ENCODE measurements around the gene CCDC167. TPM values are rescaled to one million over a fixed set of nuclear protein-coding genes. Genes with fewer than 3 reads are reported as not detected.

The CCDC167 gene
- total RNA-seq, 1 experiment from 2014 or later: 32.3 TPM

DNA sequence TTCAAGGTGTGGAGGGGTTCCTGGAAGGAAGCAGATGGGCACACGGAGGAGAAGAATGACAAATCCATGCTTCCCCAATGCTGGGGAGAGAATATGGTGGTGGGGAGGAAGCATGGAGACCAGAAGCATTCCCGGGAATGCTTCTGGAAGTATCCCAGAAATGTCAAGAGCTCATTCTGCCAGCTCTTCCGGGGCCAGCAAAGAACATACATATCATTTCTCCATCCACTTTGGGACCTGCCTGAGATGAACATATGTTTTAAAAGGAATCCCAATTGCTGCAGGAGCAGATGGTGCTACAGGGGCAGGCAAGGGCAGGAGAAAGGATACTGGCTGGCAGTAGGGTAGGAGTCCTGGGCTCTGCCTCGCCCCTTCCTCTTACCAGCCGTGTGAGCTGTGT is 37.9 kb upstream of the CCDC167 start:
- Histone ChIP-seq H3K9me3 (no peaks in the 10 kb centered on the region), H3K4me3 (ENCODE audit: low read depth, low read length) (no peak overlapping the region), H3K36me3 (ENCODE audit: control insufficient read depth, insufficient read depth, low read length) (no peaks in the 10 kb centered on the region), H3K27me3 (replicated peaks; ENCODE audit: control insufficient read depth, insufficient read depth, low read length) (no peaks in the 10 kb centered on the region), H3K4me1 (no peaks in the 10 kb centered on the region)
- TF ChIP-seq, protein P1, sequence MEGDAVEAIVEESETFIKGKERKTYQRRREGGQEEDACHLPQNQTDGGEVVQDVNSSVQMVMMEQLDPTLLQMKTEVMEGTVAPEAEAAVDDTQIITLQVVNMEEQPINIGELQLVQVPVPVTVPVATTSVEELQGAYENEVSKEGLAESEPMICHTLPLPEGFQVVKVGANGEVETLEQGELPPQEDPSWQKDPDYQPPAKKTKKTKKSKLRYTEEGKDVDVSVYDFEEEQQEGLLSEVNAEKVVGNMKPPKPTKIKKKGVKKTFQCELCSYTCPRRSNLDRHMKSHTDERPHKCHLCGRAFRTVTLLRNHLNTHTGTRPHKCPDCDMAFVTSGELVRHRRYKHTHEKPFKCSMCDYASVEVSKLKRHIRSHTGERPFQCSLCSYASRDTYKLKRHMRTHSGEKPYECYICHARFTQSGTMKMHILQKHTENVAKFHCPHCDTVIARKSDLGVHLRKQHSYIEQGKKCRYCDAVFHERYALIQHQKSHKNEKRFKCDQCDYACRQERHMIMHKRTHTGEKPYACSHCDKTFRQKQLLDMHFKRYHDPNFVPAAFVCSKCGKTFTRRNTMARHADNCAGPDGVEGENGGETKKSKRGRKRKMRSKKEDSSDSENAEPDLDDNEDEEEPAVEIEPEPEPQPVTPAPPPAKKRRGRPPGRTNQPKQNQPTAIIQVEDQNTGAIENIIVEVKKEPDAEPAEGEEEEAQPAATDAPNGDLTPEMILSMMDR (IDR thresholded peaks at IDR 0.05; ENCODE audit: insufficient read depth in 1 of 2, low read depth in 1 of 2, low read length in 1 of 2, severe bottlenecking in 1 of 2, unreplicated experiment in 1 of 2): no peak
- intact Hi-C loops (cut with micrococcal nuclease; ENCODE audit: unreplicated experiment): no loop called here
- ChIA-PET CTCF (interaction anchor here (1.1 to 2.2 kb wide), 4 partner anchors 15 to 155 kb away, joined by 3 to 16 read pairs (median 10); no protein-coding TSS in a partner anchor), POLR2A (no interaction called here)
- Mint-ChIP-seq H3K27me3 (ENCODE audit: insufficient read depth, unreplicated experiment) (no peaks in the 10 kb centered on the region), H3K4me3 (ENCODE audit: unreplicated experiment) (no peak overlapping the region), H3K4me1 (ENCODE audit: low read depth, unreplicated experiment) (no peaks in the 10 kb centered on the region), H3K36me3 (ENCODE audit: insufficient read depth, unreplicated experiment) (no peaks in the 10 kb centered on the region), H3K9me3 (ENCODE audit: unreplicated experiment) (no peaks in the 10 kb centered on the region), H3K27ac (ENCODE audit: unreplicated experiment) (no peak overlapping the region)
- no TSS peak for BruUV-seq (replicated peaks)
- DNase-seq: no peak

DNA sequence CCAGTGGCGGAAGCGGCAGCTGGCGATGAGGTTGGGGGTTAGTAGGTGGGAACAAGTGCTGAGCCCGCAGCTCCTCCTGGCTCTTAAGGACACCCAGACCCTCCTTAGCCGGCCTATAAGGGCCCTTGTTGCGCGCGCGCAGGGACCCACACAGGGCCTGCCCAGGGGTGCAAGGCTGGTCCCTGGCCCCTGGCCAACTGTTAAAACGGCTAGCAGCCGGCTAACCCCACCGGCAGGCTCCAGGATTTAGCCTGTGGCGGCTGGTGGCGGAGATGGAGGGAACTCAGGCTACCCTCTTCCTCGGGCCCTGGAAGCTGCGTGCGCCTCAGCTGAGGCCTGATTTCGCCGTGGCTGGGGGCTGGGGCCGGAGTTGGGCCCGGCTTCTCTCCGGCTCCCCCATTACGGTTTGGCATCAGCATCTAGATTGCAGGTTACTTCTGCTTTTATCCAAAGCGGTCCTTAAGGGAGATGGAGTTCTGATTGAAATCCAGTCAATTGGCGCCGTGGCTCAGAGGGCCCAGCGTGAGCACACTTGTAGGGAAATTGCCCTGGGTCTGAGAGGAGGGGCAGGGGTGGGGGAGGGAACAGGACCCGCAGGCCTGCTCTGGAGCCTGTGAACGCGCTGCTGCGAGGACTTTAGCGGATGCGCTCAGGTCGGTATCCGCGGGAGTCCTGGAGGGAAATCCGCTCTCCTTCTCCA is 36.9 kb upstream of the CCDC167 start:
- Histone ChIP-seq H3K4me3 (ENCODE audit: low read depth, low read length) (no peak overlapping the region), H3K36me3 (ENCODE audit: control insufficient read depth, insufficient read depth, low read length) (no peaks in the 10 kb centered on the region), H3K27me3 (replicated peaks; ENCODE audit: control insufficient read depth, insufficient read depth, low read length) (no peaks in the 10 kb centered on the region), H3K4me1 (no peaks in the 10 kb centered on the region), H3K9me3 (no peaks in the 10 kb centered on the region)
- no peak for DNase-seq
- no peak overlapping the region for H3K27ac Mint-ChIP-seq (ENCODE audit: unreplicated experiment)
- no peak overlapping the region for H3K4me3 Mint-ChIP-seq (ENCODE audit: unreplicated experiment)
- H3K9me3 Mint-ChIP-seq (ENCODE audit: unreplicated experiment): no peaks in the 10 kb centered on the region
- ChIA-PET CTCF (interaction anchor here (1.1 kb wide), 1 partner anchor 16 kb away, joined by 3 read pairs; no protein-coding TSS in a partner anchor), POLR2A (no interaction called here)
- H3K27me3 Mint-ChIP-seq (ENCODE audit: insufficient read depth, unreplicated experiment): no peaks in the 10 kb centered on the region
- intact Hi-C loops (cut with micrococcal nuclease; ENCODE audit: unreplicated experiment): no loop called here
- H3K4me1 Mint-ChIP-seq (ENCODE audit: low read depth, unreplicated experiment): no peaks in the 10 kb centered on the region
- BruUV-seq (replicated peaks): no TSS peak
- TF ChIP-seq, protein P1 (IDR thresholded peaks at IDR 0.05; ENCODE audit: insufficient read depth in 1 of 2, low read depth in 1 of 2, low read length in 1 of 2, severe bottlenecking in 1 of 2, unreplicated experiment in 1 of 2): no peak
- no peaks in the 10 kb centered on the region for H3K36me3 Mint-ChIP-seq (ENCODE audit: insufficient read depth, unreplicated experiment)

DNA sequence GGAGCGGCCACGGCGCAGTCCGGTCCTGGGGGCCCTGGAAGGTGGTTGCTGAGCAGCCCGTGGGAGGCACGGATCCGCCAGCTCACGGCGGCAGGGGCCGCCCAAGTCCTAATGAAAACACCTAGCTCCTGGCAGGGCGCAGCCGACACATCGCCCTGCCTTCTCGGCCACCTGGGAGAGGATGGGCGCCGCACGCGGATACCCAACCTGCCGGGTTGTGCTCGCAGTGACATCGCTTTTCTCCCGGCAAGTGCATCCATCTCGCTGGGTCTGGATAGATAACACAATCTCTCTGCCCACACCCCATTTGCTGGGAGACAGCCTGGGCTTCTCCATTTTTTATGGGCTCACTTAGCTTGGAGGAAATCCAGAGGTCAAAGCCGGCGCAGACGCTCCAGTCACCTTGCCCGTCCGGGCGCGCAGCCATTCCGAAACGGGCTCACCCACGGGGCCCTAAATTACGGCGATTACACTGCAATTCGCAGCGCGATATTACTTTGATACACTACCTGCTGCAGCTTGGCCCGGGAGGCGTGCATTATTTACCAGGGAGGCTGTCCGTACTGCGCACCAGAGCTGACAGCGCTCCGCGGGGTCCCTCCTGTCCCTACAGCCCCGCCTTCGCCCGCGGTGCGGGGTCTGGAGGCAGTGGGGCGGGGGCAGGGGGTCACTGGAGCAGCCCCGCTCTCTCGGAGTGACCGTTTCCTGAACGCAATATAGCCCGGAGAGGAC is 36.2 kb upstream of the CCDC167 start:
- CTCF ChIA-PET: no interaction called here
- H3K4me3 ChIP-seq (ENCODE audit: low read depth, low read length): no peak overlapping the region
- no peak for DNase-seq
- no peak overlapping the region for H3K4me3 Mint-ChIP-seq (ENCODE audit: unreplicated experiment)
- H3K9me3 ChIP-seq: no peaks in the 10 kb centered on the region
- no peaks in the 10 kb centered on the region for H3K27me3 Mint-ChIP-seq (ENCODE audit: insufficient read depth, unreplicated experiment)
- no TSS peak for BruUV-seq (replicated peaks)
- no peaks in the 10 kb centered on the region for H3K36me3 Mint-ChIP-seq (ENCODE audit: insufficient read depth, unreplicated experiment)
- intact Hi-C loops (cut with micrococcal nuclease; ENCODE audit: unreplicated experiment): no loop called here
- no peaks in the 10 kb centered on the region for H3K4me1 Mint-ChIP-seq (ENCODE audit: low read depth, unreplicated experiment)
- H3K9me3 Mint-ChIP-seq (ENCODE audit: unreplicated experiment): no peaks in the 10 kb centered on the region
- TF ChIP-seq, protein P1 (IDR thresholded peaks at IDR 0.05; ENCODE audit: insufficient read depth in 1 of 2, low read depth in 1 of 2, low read length in 1 of 2, severe bottlenecking in 1 of 2, unreplicated experiment in 1 of 2): no peak
- no peaks in the 10 kb centered on the region for H3K36me3 ChIP-seq (ENCODE audit: control insufficient read depth, insufficient read depth, low read length)
- POLR2A ChIA-PET: no interaction called here
- H3K4me1 ChIP-seq: no peaks in the 10 kb centered on the region
- no peak overlapping the region for H3K27ac Mint-ChIP-seq (ENCODE audit: unreplicated experiment)
- H3K27me3 ChIP-seq (replicated peaks; ENCODE audit: control insufficient read depth, insufficient read depth, low read length): no peaks in the 10 kb centered on the region

Measured in Caco-2 (cell line).